GM18508 (cell line): Measurements from ENCODE around the gene SEMA3B.
"Not testable (repeated sequence)": the region's sequence is repeated elsewhere in the genome, so short reads cannot be mapped to it uniquely, and the experiment has no call there.

Experiments used
- ATAC-seq: cut with Tn5 transposase; IDR thresholded peaks from one replicate; pipeline ENCODE4 v1.9.1; 2021; ENCODE audit warnings: moderate number of reproducible peaks; ENCODE audit not compliant: insufficient read depth, unreplicated experiment

The SEMA3B gene

DNA sequence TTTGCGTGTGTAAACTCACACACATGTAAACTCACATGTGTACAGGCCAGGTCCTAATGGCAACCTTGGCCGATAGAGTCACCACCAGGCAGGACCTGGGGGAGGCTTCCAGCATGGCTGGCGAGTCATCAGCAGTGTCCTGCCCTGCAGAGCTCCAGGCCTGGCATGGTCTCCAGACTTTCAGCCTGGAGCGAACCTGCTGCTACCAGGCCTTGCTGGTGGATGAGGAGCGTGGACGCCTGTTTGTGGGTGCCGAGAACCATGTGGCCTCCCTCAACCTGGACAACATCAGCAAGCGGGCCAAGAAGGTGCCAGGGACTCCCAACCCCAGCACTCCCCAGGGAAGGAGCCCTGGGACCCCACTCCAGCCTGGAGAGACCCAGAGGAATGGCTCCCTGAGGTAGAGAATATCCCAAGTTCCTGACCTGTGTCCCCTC is 1.0 kb downstream of the SEMA3B start:
- ATAC-seq = no peak

GRCh38 chr3:50270422-50271224 is 1.7 kb downstream of the SEMA3B start:
- ATAC-seq = no peak

DNA sequence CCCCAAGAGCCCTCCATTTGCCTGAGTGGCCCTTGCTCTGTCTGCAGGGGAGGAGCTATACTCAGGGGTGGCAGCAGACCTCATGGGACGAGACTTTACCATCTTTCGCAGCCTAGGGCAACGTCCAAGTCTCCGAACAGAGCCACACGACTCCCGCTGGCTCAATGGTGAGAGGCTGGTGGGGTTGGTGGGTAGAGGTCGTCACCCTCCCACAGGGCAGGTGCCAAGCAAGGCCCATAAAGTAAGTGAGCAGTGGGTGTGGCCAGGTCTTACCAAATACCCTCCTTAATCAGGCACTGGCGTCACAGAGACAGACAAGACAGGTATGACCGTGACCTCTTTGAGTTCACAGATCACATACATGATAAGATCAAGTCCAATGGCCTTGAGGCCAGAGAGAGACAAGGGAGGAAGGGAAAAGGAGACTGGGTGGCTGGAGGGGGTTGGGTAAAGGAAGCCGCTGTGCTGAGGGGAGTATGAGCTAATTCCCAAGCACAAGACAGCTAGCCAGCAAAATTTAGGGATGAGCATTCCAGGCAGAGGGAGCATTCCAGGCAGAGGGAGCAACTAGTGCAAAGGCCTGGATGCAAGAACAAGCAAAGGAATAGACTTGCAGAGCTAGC is 2.5 kb downstream of the SEMA3B start:
- ATAC-seq = no peak

- not testable (repeated sequence) for ATAC-seq
Measured at GRCh38 chr3:50272538-50272910, 3.6 kb downstream of the SEMA3B start.

GRCh38 chr3:50272911-50273688 is 4.2 kb downstream of the SEMA3B start:
- ATAC-seq = peak; percentile 70

DNA sequence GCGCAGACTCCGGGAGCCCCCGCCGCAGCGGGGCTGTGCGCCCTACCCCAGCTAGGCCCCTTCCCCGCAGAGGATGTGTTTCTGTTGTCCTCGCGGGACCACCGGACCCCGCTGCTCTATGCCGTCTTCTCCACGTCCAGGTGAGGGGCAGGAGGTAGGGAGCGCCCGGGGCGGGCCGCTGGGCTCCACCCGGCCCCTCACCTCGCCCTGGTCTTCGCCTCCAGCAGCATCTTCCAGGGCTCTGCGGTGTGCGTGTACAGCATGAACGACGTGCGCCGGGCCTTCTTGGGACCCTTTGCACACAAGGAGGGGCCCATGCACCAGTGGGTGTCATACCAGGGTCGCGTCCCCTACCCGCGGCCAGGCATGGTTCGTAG is 4.7 kb downstream of the SEMA3B start:
- no peak for ATAC-seq

- no peak for ATAC-seq
Measured at GRCh38 chr3:50274371-50275104, 5.6 kb downstream of the SEMA3B start.

- no peak for ATAC-seq
Measured at GRCh38 chr3:50275141-50275995, 6.4 kb downstream of the SEMA3B start.

DNA sequence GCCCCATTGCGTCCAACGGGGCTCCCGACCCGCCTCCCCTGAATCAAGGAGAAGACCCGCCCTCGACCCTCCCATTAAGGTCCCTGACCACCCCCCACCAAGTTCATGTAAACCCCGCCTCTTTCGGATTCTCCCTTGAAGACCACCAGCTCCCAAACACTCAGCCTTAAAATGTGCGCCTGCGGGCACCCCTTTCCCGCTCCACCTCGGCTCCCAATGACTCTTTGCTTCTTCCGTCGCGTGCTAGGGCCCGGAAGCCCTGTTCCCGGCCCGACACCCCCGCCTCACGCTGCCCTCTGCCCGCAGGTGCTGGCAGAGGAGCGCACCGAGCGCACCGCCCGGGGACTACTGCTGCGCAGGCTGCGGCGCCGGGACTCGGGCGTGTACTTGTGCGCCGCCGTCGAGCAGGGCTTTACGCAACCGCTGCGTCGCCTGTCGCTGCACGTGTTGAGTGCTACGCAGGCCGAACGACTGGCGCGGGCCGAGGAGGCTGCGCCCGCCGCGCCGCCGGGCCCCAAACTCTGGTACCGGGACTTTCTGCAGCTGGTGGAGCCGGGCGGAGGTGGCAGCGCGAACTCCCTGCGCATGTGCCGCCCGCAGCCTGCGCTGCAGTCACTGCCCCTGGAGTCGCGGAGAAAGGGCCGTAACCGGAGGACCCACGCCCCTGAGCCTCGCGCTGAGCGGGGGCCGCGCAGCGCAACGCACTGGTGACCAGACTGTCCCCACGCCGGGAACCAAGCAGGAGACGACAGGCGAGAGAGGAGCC is 7.2 kb downstream of the SEMA3B start:
- no peak for ATAC-seq

DNA sequence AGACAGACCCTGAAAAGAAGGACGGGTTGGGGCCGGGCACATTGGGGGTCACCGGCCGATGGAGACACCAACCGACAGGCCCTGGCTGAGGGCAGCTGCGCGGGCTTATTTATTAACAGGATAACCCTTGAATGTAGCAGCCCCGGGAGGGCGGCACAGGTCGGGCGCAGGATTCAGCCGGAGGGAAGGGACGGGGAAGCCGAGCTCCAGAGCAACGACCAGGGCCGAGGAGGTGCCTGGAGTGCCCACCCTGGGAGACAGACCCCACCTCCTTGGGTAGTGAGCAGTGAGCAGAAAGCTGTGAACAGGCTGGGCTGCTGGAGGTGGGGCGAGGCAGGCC is 7.8 kb downstream of the SEMA3B start:
- ATAC-seq = no peak

DNA sequence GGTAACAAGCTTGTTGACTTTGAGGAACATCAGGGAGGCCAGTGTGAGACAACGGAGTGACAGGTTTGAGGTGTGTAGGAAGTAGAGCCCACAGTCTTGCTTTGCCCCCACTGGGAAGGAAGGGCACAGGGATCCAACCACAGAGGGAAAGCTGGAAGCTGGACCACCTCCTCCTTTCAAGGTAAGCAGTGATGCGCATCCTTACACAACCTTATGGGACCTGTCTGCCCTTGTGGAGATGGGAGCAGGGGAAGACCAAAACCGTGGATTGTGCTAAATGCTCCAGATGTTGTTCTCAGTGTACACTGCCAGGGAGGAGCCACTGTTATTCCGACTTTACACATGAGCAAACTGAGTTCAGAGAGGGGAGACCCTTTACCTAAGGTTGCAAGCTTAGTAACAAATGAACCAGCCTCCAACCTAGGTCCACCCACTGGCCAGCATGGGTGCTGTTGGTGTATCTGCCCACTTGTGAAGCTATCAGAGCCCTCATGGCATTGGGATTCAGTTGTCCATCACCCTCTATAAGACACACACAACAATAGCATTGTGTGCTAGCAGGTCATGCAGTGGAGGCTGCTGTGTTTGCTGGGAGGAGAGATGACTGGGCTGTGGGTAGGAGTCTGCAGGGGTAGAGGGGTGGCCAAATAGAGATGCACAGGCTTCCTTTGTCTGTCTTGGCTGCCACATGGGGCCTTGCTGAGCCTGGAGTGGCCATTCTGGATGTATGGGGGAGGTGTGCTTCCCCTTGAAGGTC is 9.4 kb downstream of the SEMA3B start:
- ATAC-seq = no peak

DNA sequence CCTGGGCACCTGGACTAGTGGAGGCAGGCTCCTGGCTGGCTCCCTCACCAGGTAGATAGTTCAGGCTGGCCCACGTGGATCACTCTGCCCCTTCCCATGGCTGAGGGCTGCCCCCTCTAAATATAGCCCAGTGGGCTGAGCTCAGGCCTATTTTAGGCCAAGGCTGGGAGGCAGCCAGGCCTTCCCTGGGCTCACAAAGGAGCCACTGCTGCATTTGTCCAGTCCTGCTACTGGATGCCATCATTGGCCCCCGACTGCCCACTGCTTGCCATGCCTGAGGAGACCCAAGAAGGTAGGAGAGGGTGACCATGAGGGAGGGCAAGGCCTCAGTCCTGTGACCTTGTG is 9.9 kb downstream of the SEMA3B start, which contains the start of gene LSMEM2:
TSS of gene LSMEM2 (plus strand) at position 208 of the 345 bp plus-strand sequence. CDS start at position 235, 27 bp downstream.
- ATAC-seq = no peak

DNA sequence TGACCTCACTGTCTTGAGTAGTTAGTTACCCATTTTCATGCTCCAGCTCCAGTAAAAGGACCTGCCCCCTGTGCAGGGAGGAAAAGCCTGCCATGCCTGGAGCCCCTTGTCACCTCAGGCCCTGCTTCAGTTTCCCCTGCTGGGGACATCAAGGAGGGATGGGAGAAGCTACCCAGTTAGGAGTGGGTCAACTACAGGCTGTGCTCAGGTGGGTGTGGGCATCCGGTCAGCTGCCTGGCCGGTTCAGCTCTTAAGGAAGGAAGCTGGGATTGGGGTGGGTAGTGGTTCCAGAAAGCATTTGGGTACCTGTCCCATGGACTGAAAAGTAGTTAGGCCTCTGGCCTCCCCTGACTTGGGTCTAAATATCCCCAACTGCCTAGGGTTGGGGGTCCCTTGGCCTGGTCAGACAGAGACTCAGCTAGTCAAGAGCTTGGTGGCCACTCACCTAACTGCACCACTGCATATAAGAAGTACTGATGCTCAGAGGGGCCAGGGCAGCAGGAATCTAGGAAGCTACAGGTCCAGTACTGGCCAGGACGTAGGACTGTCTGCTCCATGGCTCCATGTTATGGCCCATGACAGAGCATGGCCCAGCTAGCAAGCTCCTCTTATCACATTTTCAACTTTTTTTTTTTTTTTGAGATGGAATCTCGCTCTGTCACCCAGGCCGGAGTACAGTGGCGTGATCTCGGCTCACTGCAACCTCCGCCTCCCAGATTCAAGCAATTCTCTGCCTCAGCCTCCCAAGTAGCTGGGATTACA is 10.5 kb downstream of the SEMA3B start:
- ATAC-seq = no peak

DNA sequence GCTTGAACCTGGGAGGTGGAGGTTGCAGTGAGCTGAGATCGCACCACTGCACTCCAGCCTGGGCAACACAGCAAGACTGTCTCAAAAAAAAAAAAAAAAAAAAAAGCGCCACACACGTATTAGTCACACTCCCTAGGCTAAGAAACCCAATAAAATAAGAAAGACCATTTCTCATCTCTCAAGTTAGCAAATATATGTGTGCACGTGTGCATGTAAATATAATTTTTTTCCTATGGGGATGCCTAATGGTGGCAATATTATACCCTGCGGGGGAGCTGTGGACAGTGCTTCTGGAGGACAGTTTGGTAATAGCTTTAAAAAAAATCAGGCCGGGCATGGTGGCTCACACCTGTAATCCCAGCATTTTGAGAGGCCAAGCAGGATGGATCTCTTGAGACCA is 15.2 kb downstream of the SEMA3B start:
- ATAC-seq = not testable (repeated sequence)

DNA sequence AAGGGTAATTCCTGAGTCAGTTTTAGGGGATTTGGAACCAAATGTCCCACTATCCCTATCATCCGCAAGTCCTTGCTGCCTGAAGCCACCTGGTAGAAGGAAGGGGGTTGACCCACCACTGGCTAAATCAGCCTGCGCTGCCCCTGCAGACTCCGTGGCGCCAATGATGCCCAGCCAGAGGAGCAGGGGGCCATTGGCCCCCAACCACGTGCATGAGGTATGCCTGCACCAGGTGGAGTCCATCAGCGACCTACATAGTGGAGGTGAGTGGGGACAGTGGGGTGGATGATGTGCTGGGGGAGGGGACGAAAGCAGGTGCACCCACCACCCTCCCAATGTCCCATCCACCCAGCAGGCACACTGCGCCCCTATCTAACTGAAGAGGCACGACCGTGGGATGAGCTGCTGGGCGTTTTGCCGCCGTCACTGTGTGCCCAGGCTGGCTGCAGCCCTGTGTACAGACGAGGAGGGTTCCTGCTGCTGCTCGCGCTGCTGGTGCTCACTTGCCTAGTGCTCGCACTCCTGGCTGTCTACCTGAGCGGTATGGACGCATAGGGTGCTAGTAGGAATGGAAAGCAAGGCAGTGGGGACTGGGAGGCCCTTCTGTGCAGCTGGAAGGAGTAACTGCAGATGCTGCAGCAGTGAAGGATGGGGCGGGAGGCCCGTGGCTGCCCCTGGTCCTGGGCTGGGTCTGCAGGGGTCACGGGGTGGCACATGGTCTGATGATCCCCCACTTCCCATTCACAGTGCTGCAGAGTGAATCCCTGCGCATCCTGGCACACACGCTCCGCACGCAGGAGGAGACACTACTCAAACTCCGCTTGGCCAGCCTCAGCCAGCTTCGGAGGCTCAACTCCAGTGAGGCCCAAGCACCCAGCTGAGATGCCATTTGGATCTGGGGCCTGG is 17.6 kb downstream of the SEMA3B start:
- no peak for ATAC-seq

- no peak for ATAC-seq
Measured at GRCh38 chr3:50287262-50287661, 18.3 kb downstream of the SEMA3B start.
